Neuronal stem cell (in vitro differentiated cells): ENCODE data around the gene ZDHHC13.
"Not testable (repeated sequence)": the region's sequence is repeated elsewhere in the genome, so short reads cannot be mapped to it uniquely, and the experiment has no call there.

Source experiments
- DNase-seq: peaks from one replicate; pipeline ENCODE4 v3.0.0-alpha.2; 2013; ENCODE audit warnings: low spot score
- H2AFZ ChIP-seq: one replicate; pipeline ENCODE4 v1.6.1; 2013; ENCODE audit warnings: mild to moderate bottlenecking, low read length, inconsistent platforms
- H2AK5ac ChIP-seq: 2 replicates; pipeline ENCODE4 v1.6.1; 2013; ENCODE audit warnings: low read depth, mild to moderate bottlenecking, inconsistent platforms, low read length, moderate library complexity, mixed read lengths
- H2BK120ac ChIP-seq: 2 replicates; pipeline ENCODE4 v1.6.1; 2013; ENCODE audit warnings: low read depth, mild to moderate bottlenecking, inconsistent platforms, low read length, moderate library complexity, mixed read lengths
- H2BK12ac ChIP-seq: one replicate; pipeline ENCODE4 v1.6.1; 2013; ENCODE audit warnings: low read length, inconsistent platforms
- H2BK15ac ChIP-seq: 2 replicates; pipeline ENCODE4 v1.6.1; 2013; ENCODE audit warnings: mild to moderate bottlenecking, low read length, inconsistent platforms, mixed read lengths
- H2BK5ac ChIP-seq: one replicate; pipeline ENCODE4 v1.6.1; 2013; ENCODE audit warnings: inconsistent platforms, mild to moderate bottlenecking, low read length, moderate library complexity
- H3K14ac ChIP-seq: one replicate; pipeline ENCODE4 v1.6.1; 2013; ENCODE audit warnings: low read length, inconsistent platforms
- H3K18ac ChIP-seq: 2 replicates; pipeline ENCODE4 v1.6.1; 2013; ENCODE audit warnings: low read length, inconsistent platforms
- H3K23ac ChIP-seq: 2 replicates; pipeline ENCODE4 v1.6.1; 2013; ENCODE audit warnings: low read depth, mild to moderate bottlenecking, mixed read lengths, low read length, inconsistent platforms; ENCODE audit not compliant: poor library complexity
- H3K27ac ChIP-seq: replicated peaks from 3 replicates; pipeline ENCODE4 v1.5.1; 2013; ENCODE audit warnings: low read length, inconsistent platforms
- H3K27me3 ChIP-seq, 3 experiments: 2 replicates each; pipeline ENCODE4 v1.6.1; 2013; ENCODE audit warnings: low read length in 3 of 3, mild to moderate bottlenecking in 2 of 3, inconsistent platforms in 1 of 3, low read depth in 1 of 3, mixed read lengths in 1 of 3, moderate library complexity in 1 of 3; ENCODE audit not compliant: control insufficient read depth in 3 of 3, insufficient read depth in 3 of 3
- H3K36me3 ChIP-seq, 2 donors: replicated peaks in 1 of 2; 2 replicates each; pipeline ENCODE4 v1.6.1; 2013; ENCODE audit warnings: low read length in 2 of 2; ENCODE audit not compliant: control insufficient read depth in 2 of 2, insufficient read depth in 2 of 2
- H3K4ac ChIP-seq: 2 replicates; pipeline ENCODE4 v1.6.1; 2013; ENCODE audit warnings: inconsistent platforms, mild to moderate bottlenecking, low read length, moderate library complexity
- H3K4me1 ChIP-seq, 2 donors: 1 replicate in 1 of 2; 2 replicates in 1 of 2; pipeline ENCODE4 v1.6.1; 2013; ENCODE audit warnings: low read length in 2 of 2, low read depth in 1 of 2; ENCODE audit not compliant: control insufficient read depth in 2 of 2, insufficient read depth in 1 of 2
- H3K4me2 ChIP-seq: one replicate; pipeline ENCODE4 v1.6.1; 2013; ENCODE audit warnings: mild to moderate bottlenecking, low read length, inconsistent platforms; ENCODE audit not compliant: insufficient read depth, poor library complexity, severe bottlenecking
- H3K4me3 ChIP-seq, 2 donors: 2 replicates each; pipeline ENCODE4 v1.5.1; 2013; ENCODE audit warnings: low read length in 2 of 2, mild to moderate bottlenecking in 2 of 2, inconsistent platforms in 1 of 2, moderate library complexity in 1 of 2
- H3K79me1 ChIP-seq: one replicate; pipeline ENCODE4 v1.6.1; 2013; ENCODE audit warnings: low read depth, mild to moderate bottlenecking, inconsistent platforms, low read length, moderate library complexity
- H3K9ac ChIP-seq: one replicate; pipeline ENCODE4 v1.6.1; 2013; ENCODE audit warnings: mild to moderate bottlenecking, low read depth, low read length, inconsistent platforms; ENCODE audit not compliant: poor library complexity
- H3K9me3 ChIP-seq, 2 donors: replicated peaks in 1 of 2; 2 replicates each; pipeline versions ENCODE3 to v1.6.1; 2013; ENCODE audit warnings: low read length in 2 of 2, mild to moderate bottlenecking in 2 of 2, inconsistent platforms in 1 of 2, low read depth in 1 of 2, mixed read lengths in 1 of 2, moderate library complexity in 1 of 2; ENCODE audit not compliant: control insufficient read depth in 2 of 2, insufficient read depth in 1 of 2
- H4K8ac ChIP-seq: one replicate; pipeline ENCODE4 v1.6.1; 2013; ENCODE audit warnings: low read depth, mild to moderate bottlenecking, inconsistent platforms, low read length, moderate library complexity
- H4K91ac ChIP-seq: one replicate; pipeline ENCODE4 v1.6.1; 2013; ENCODE audit warnings: low read length, low read depth, mild to moderate bottlenecking, inconsistent platforms; ENCODE audit not compliant: poor library complexity
- WGBS, 2 donors: extraction: QIAGEN DNeasy Blood & Tissue Kit; methylation state at CpG; one replicate each; pipeline ENCODE4 v1.1.7; 2013; ENCODE audit warnings: missing lambda C conversion rate in 2 of 2, mixed read lengths in 1 of 2; ENCODE audit not compliant: insufficient read length in 2 of 2, insufficient replicate concordance in 1 of 2; ENCODE audit errors: extremely low coverage in 2 of 2; 5-methylcytosine and 5-hydroxymethylcytosine counted together

ZDHHC13 gene

GRCh38 chr11:19126562-19127325, 9.8 kb downstream of the ZDHHC13 start:
- not testable (repeated sequence) for H3K14ac ChIP-seq, H3K27ac ChIP-seq, H2AFZ ChIP-seq, H4K91ac ChIP-seq, H3K9ac ChIP-seq, H3K4ac ChIP-seq, H3K4me3 ChIP-seq, H3K4me2 ChIP-seq, H3K36me3 ChIP-seq, H3K18ac ChIP-seq, H3K79me1 ChIP-seq, H4K8ac ChIP-seq, H3K27me3 ChIP-seq, H3K9me3 ChIP-seq, DNase-seq, H2AK5ac ChIP-seq, H2BK5ac ChIP-seq, H2BK15ac ChIP-seq, H3K23ac ChIP-seq, H2BK120ac ChIP-seq, H3K4me1 ChIP-seq, H2BK12ac ChIP-seq
- no CpG with 5 or more reads among the region's 4 CpGs for WGBS, 2 donors

- Histone ChIP-seq H3K4me2 (no peak overlapping the region), H3K27ac (no peak overlapping the region), H3K79me1 (no peaks in the 10 kb centered on the region), H3K9me3 (peaks cover 0 to 9% of the 10 kb centered on the region in 2 donors), H4K8ac (no peak overlapping the region), H3K4me3 (no peak overlapping the region), H2AFZ (no peak overlapping the region), H3K23ac (no peak overlapping the region), H2BK12ac (no peak overlapping the region), H3K9ac (no peak overlapping the region), H3K4ac (no peak overlapping the region), H3K14ac (no peak overlapping the region), H2BK15ac (no peak overlapping the region), H3K36me3 (peaks cover 0 to 2% of the 10 kb centered on the region in 2 donors), H2BK120ac (no peak overlapping the region), H2AK5ac (no peak overlapping the region), H3K27me3 (no peaks in the 10 kb centered on the region), H3K4me1 (no peaks in the 10 kb centered on the region), H3K18ac (no peak overlapping the region), H4K91ac (no peak overlapping the region), H2BK5ac (no peak overlapping the region)
- no peak for DNase-seq
- no CpG with 5 or more reads among the region's 1 CpG for WGBS, 2 donors
Measured at GRCh38 chr11:19134004-19134403, 17.0 kb downstream of the ZDHHC13 start.

- H2BK120ac ChIP-seq, H2BK12ac ChIP-seq, H4K91ac ChIP-seq, H2AK5ac ChIP-seq, DNase-seq, H3K36me3 ChIP-seq, H3K23ac ChIP-seq, H3K4me3 ChIP-seq, H3K14ac ChIP-seq, H2BK5ac ChIP-seq, H2AFZ ChIP-seq, H3K27ac ChIP-seq, H3K9me3 ChIP-seq, H3K4me1 ChIP-seq, H3K18ac ChIP-seq, H3K4ac ChIP-seq, H3K9ac ChIP-seq, H4K8ac ChIP-seq, H3K79me1 ChIP-seq, H2BK15ac ChIP-seq, H3K4me2 ChIP-seq, H3K27me3 ChIP-seq: not testable (repeated sequence)
- no CpG with 5 or more reads among the region's 4 CpGs for WGBS, 2 donors
Measured at GRCh38 chr11:19136884-19137283, 19.9 kb downstream of the ZDHHC13 start.

- H3K27me3 ChIP-seq, result no peaks in the 10 kb centered on the region
- no peak overlapping the region for H2AFZ ChIP-seq
- H3K36me3 ChIP-seq, result peaks cover 0 to 29% of the 10 kb centered on the region in 2 donors
- no peak overlapping the region for H3K4me2 ChIP-seq
- no peak overlapping the region for H2BK15ac ChIP-seq
- peaks cover 0 to 2% of the 10 kb centered on the region in 2 donors for H3K9me3 ChIP-seq
- no peak overlapping the region for H3K27ac ChIP-seq
- no peak overlapping the region for H3K4me3 ChIP-seq
- H4K91ac ChIP-seq, result no peak overlapping the region
- no peak overlapping the region for H2BK120ac ChIP-seq
- no peaks in the 10 kb centered on the region for H3K79me1 ChIP-seq
- H3K14ac ChIP-seq, result no peak overlapping the region
- H3K9ac ChIP-seq, result no peak overlapping the region
- DNase-seq, result no peak
- H2AK5ac ChIP-seq, result no peak overlapping the region
- no peaks in the 10 kb centered on the region for H3K4me1 ChIP-seq
- no peak overlapping the region for H3K18ac ChIP-seq
- H2BK12ac ChIP-seq, result no peak overlapping the region
- WGBS, 2 donors, result no CpG with 5 or more reads among the region's 3 CpGs
- H2BK5ac ChIP-seq, result no peak overlapping the region
- H3K4ac ChIP-seq, result no peak overlapping the region
- H4K8ac ChIP-seq, result no peak overlapping the region
- no peak overlapping the region for H3K23ac ChIP-seq
Measured at GRCh38 chr11:19145319-19145718, 28.4 kb downstream of the ZDHHC13 start.
